Panc1 (cell line): ENCODE data around the gene NOS1. TPM values are rescaled to one million over a fixed set of nuclear protein-coding genes. Genes with fewer than 3 reads are reported as not detected.

Source experiments
- ATAC-seq: fragments of 200-7000 bp; cut with Tn5 transposase; 2 replicates; pipeline ENCODE4 v1.9.1; 2020; ENCODE audit warnings: mild to moderate bottlenecking, moderate library complexity
- BruUV-seq: library from RNA; stranded (reverse); fragments of 400-500 nt; replicated peaks from 2 replicates; lab custom pipeline; 2021; lab: Mats Ljungman, UMichigan
- CTCF ChIA-PET: fragments of 300-600 bp; sonication (Branson Sonifier 250); formaldehyde crosslinking; loops from one replicate; lab custom pipeline; 2022; ENCODE audit warnings: antibody characterized with exemption; lab: Charles Lee
- POLR2A ChIA-PET: fragments of 300-600 bp; sonication (Branson Sonifier 250); formaldehyde crosslinking; loops from one replicate; lab custom pipeline; 2022; ENCODE audit warnings: antibody characterized with exemption; lab: Charles Lee
- DNase-seq: peaks from one replicate; pipeline ENCODE4 v3.0.0-alpha.2; 2010; ENCODE audit warnings: low read depth, low spot score
- H3K27ac ChIP-seq: 2 replicates; pipeline ENCODE4 v1.5.1; 2011; ENCODE audit warnings: mild to moderate bottlenecking, low read length, inconsistent platforms
- H3K27me3 ChIP-seq: fragments of 200-500 bp; sonication (Bioruptor generic); 2 replicates; pipeline ENCODE4 v1.6.0; 2014; ENCODE audit warnings: low read length, inconsistent platforms; ENCODE audit not compliant: control insufficient read depth, insufficient read depth
- H3K36me3 ChIP-seq: fragments of 200-500 bp; sonication (Bioruptor generic); 2 replicates; pipeline ENCODE4 v1.5.1; 2014; ENCODE audit warnings: inconsistent platforms, mild to moderate bottlenecking, low read length, moderate library complexity; ENCODE audit not compliant: control insufficient read depth, insufficient read depth
- H3K4me1 ChIP-seq: 2 replicates; pipeline ENCODE4 v1.5.1; 2011; ENCODE audit warnings: inconsistent platforms, mild to moderate bottlenecking, low read length, moderate library complexity; ENCODE audit not compliant: control insufficient read depth, insufficient read depth
- H3K4me3 ChIP-seq, 2 experiments: 2 replicates each; pipeline ENCODE4 v1.5.1; 2011 to 2012; ENCODE audit warnings: low read depth in 2 of 2, low read length in 2 of 2, mild to moderate bottlenecking in 2 of 2, inconsistent platforms in 1 of 2, moderate library complexity in 1 of 2
- H3K9me3 ChIP-seq: fragments of 200-500 bp; sonication (Bioruptor generic); 2 replicates; pipeline ENCODE4 v1.5.1; 2014; ENCODE audit warnings: low read depth, mild to moderate bottlenecking, inconsistent platforms, low read length, moderate library complexity; ENCODE audit not compliant: control insufficient read depth, insufficient read depth
- CTCF ChIP-seq: fragments of 450-650 bp; IDR thresholded peaks from 2 replicates; pipeline ENCODE4 v1.5.1; 2017; ENCODE audit warnings: mild to moderate bottlenecking
- POLR2AphosphoS5 ChIP-seq: IDR thresholded peaks from 2 replicates; pipeline ENCODE4 v1.6.1; 2012; ENCODE audit warnings: mild to moderate bottlenecking, low read depth, low read length, moderate library complexity
- REST ChIP-seq, 2 experiments: IDR thresholded peaks; 2 replicates each; pipeline ENCODE4 v1.6.1; 2011 to 2012; ENCODE audit warnings: low read depth in 2 of 2, control low read depth in 1 of 2, low read length in 1 of 2, mild to moderate bottlenecking in 1 of 2, moderate library complexity in 1 of 2; ENCODE audit not compliant: insufficient read depth in 1 of 2
- SIN3A ChIP-seq: IDR thresholded peaks from 2 replicates; pipeline ENCODE4 v1.6.1; 2012; ENCODE audit warnings: low read depth, mild to moderate bottlenecking, low read length, moderate library complexity, borderline replicate concordance; ENCODE audit not compliant: insufficient read depth
- TCF7L2 ChIP-seq: IDR thresholded peaks from 2 replicates; pipeline ENCODE4 v1.6.1; 2011; ENCODE audit warnings: mild to moderate bottlenecking, low read depth, low read length, inconsistent platforms
- in situ Hi-C: cut with HindIII; loops from 2 replicates; pipeline ENCODE4 v1.10.0; 2016; ENCODE audit warnings: low sequenced_read_pairs, low pct_unique_long_range_greater_than_20kb
- intact Hi-C: fragments of 100-400 bp; cut with micrococcal nuclease; formaldehyde crosslinking; loops from one replicate; pipeline ENCODE4 v1.10.0; 2022; ENCODE audit not compliant: unreplicated experiment
- total RNA-seq: library from RNA; stranded (reverse); gene quantifications from one replicate; pipeline ENCODE4 v1.2.1, GENCODE V29; 2021; ENCODE audit not compliant: unreplicated experiment

NOS1 gene
- total RNA-seq, 1 experiment from 2014 or later, result 0.03 TPM

- ChIA-PET CTCF (no interaction called here), POLR2A (interaction anchor here (0.6 kb wide), 1 partner anchor 9 kb away, joined by 10 read pairs; no protein-coding TSS in a partner anchor)
- no peak for ATAC-seq
- H3K27ac ChIP-seq, result no peak overlapping the region
- no peaks in the 10 kb centered on the region for H3K4me1 ChIP-seq
- H3K36me3 ChIP-seq, result peaks cover 6% of the 10 kb centered on the region; the same call in 1 of the 2 replicates
- in situ Hi-C loops, result no loop called here
- intact Hi-C loops, result no loop called here
- no peak overlapping the region for H3K4me3 ChIP-seq
- H3K27me3 ChIP-seq, result no peaks in the 10 kb centered on the region
- DNase-seq, result no peak
- BruUV-seq, result no TSS peak
- no peaks in the 10 kb centered on the region for H3K9me3 ChIP-seq
- no peak for TF ChIP-seq CTCF
- TF ChIP-seq REST (IDR thresholded peaks at IDR 0.05; ENCODE audit: insufficient read depth in 1 of 2, low read depth in 2 of 2, low read length in 1 of 2), result no peak
- TF ChIP-seq SIN3A, result no peak
- TF ChIP-seq TCF7L2, result no peak
- TF ChIP-seq POLR2AphosphoS5, result no peak
Observed at GRCh38 chr12:117161460-117162166, 199.8 kb downstream of the NOS1 start.

GRCh38 chr12:117159674-117160073, 201.8 kb downstream of the NOS1 start:
- no peak for ATAC-seq
- ChIA-PET CTCF (no interaction called here), POLR2A (no interaction called here)
- Histone ChIP-seq H3K9me3 (no peaks in the 10 kb centered on the region), H3K36me3 (peaks cover 5% of the 10 kb centered on the region), H3K4me1 (no peaks in the 10 kb centered on the region), H3K4me3 (no peak overlapping the region), H3K27ac (no peak overlapping the region), H3K27me3 (no peaks in the 10 kb centered on the region)
- no peak for TF ChIP-seq REST (IDR thresholded peaks at IDR 0.05; ENCODE audit: insufficient read depth in 1 of 2, low read depth in 2 of 2, low read length in 1 of 2)
- TF ChIP-seq TCF7L2, result no peak
- TF ChIP-seq SIN3A, result no peak
- no peak for TF ChIP-seq CTCF
- no peak for TF ChIP-seq POLR2AphosphoS5
- intact Hi-C loops, result no loop called here
- no peak for DNase-seq
- in situ Hi-C loops, result no loop called here
- BruUV-seq, result no TSS peak
